Measurements from ENCODE around the gene FBXW2.
"Not testable (repeated sequence)": the region's sequence is repeated elsewhere in the genome, so short reads cannot be mapped to it uniquely, and the experiment has no call there.

FBXW2 gene

GRCh38 chr9:120778758-120779157 lies 14.5 kb downstream of the FBXW2 start:
- DNase-seq, result no peak

GRCh38 chr9:120777229-120777628 lies 16.0 kb downstream of the FBXW2 start:
- DNase-seq, result no peak

DNA sequence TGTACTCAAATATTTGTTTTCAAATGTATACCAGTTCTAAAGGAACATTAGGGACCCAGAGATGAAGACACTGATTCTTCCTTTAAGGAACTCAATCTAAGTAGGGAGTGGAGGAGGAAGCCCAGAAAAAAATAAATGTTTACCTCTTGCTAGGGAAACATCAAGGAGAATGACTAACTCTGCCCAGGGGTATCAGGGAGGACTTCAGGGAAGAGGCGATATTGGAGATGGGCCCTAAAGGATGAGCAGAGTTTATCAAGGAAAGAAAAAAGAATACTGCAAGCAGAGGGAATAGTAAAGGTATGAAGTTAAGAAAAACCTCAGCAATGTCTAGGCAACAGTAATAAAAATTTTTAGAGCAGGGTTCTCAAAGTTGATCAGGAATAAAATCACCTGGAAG lies 16.4 kb downstream of the FBXW2 start:
- DNase-seq, result no peak

- no peak for DNase-seq
Measured at GRCh38 chr9:120775859-120776258, 17.4 kb downstream of the FBXW2 start.

DNA sequence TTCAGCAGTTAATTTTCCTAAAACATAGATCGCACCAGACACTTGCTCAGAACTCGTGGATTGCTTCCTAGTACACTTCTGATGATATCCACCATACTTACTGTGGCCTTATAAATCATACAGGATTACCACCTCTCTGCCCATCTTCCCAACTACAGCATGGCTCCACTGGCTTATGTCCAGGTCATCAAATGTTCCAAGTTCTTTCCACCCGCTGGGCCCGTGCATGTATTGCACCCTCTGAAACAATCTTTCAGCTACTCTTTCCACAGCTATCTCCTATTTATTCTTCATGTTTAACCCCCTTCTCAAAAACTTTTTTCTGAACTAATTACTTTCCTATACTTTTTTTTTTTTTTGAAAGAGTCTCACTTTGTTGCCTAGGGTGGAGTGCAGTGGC lies 18.5 kb downstream of the FBXW2 start:
- no peak for DNase-seq

DNA sequence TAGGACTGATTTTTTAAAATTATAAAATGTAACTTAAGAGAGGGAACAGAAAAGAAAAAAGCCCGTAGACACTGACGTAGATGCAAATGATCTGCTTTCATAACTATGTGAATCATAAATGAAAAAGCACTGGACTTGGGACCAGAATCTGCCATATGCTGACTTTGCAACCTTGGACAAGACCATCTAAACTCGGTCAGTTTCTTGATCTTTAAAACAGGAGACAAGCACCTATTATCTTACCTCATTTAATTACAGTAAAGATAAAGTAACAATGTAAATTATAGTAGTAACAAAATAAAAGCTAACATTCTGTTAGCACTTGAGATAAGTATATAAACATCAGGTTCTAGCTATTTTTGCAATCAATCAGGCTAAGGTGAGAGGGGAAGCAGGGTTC lies 20.0 kb downstream of the FBXW2 start:
- no peak for DNase-seq

DNA sequence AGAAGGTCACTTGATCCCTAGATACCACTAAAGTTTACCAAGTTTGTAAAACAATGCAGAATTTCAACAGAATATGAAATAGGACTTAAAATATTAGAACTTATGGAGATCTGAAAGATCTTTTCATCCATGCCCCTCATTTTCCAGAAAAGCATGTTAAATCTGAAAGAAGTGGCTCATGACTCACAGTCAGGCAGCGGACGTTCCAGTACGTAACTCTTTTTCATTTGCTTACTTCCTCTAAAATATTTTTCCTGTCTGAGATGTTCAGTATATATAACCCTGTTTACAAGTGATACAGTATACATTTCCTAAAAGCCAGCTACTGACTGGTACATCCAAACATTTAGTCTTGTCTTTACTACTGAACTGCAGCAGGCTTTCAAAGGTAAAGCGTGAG lies 22.3 kb downstream of the FBXW2 start:
- no peak for DNase-seq

DNA sequence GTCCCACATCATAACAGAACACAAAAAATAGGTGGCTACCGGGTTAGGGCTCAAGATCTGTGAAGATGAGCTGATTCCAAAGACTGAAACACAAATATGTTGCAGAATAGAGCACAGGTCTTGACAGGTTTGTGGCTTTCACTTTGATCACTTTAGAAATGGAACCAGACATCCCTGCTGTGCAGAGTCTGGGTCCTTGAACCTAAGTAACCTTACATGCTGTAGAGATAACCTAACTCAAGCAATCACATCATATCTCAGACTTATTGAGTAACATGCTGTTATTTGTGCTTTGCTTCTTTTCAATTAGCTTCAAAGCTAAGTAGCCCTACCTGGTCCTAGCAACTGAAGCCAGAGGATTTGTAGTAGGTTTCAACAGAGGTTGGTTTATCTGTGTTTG lies 24.3 kb downstream of the FBXW2 start:
- no peak for DNase-seq

GRCh38 chr9:120768247-120768646 lies 25.0 kb downstream of the FBXW2 start:
- no peak for DNase-seq

DNA sequence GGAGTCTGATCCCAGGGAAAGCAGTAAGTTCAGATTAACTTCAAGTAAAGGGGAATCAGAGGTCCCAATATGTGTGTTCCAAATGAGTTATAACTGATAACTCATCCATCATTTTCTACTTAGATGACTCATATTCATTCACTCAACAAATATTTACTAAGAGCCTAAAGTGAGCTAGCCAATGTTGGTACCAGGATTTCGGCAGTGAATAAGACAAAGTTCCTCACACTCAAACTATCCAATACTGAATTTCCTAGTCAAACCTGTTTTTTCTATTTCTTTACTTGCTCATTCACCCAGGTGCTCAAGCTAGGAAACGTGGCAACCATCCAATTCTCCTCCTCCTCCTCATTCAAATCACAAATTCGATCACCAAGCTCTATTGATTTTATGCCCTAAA lies 25.8 kb downstream of the FBXW2 start:
- DNase-seq, result no peak

GRCh38 chr9:120765910-120766425 lies 27.2 kb downstream of the FBXW2 start:
- no peak for DNase-seq

DNA sequence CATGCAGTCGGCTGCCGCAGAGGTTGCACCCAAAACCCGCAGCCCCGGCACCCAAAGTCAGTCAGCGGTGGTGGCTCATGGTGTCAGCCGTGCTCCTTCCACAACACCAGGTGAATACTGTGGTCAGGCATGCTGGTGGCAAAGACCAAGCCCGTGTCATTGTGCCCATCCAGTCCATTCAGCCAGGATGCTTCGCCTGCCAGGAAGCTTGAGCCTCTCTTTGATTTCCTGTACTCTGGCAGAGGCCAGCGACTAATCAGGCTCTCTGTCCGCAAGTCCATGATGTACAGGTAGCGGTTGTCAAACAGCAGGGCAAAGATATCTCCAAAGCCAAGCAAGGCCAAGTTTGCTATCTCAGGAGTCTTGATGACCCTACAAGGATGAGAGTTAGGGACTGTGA lies 28.7 kb downstream of the FBXW2 start:
- no peak for DNase-seq

DNA sequence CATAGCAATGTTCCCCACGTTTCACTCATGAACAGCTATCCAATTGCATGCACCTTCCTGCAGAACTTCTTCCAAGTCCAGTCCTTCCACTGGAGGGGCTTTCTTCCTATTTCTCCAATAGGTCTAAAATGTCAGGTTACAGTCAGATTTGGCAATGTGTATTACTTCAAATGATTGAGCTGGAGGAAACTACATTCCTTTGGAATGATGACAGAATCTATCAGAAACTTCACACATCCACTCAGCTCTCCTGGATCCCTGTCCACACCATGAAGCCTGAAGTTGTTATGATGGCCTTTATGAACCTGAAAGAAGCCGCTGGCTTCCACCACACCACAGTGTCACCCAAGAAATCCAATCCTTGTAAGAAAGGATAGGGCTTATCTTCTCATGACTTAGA lies 32.2 kb downstream of the FBXW2 start:
- no peak for DNase-seq

- DNase-seq, result no peak
Measured at GRCh38 chr9:120759755-120760400, 33.3 kb downstream of the FBXW2 start.

DNA sequence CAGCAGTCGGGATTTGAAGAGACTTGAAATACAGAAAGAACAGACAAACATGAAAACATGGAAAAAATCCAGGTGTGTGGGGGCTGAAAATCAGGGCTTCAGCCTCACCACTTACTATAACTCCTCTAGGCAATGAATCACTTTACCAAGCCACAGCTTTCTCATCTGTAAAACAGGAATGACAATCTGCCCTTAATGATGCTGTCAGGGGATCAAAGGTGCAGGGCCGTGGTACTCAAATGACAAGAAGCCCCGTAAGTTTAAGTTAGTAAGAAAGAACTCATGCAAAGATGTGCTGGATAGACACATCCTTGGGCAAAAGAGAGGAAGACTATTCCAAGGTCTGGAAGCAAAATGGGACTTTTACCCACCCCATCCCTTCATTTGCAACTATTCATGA lies 34.7 kb downstream of the FBXW2 start:
- DNase-seq, result no peak

DNA sequence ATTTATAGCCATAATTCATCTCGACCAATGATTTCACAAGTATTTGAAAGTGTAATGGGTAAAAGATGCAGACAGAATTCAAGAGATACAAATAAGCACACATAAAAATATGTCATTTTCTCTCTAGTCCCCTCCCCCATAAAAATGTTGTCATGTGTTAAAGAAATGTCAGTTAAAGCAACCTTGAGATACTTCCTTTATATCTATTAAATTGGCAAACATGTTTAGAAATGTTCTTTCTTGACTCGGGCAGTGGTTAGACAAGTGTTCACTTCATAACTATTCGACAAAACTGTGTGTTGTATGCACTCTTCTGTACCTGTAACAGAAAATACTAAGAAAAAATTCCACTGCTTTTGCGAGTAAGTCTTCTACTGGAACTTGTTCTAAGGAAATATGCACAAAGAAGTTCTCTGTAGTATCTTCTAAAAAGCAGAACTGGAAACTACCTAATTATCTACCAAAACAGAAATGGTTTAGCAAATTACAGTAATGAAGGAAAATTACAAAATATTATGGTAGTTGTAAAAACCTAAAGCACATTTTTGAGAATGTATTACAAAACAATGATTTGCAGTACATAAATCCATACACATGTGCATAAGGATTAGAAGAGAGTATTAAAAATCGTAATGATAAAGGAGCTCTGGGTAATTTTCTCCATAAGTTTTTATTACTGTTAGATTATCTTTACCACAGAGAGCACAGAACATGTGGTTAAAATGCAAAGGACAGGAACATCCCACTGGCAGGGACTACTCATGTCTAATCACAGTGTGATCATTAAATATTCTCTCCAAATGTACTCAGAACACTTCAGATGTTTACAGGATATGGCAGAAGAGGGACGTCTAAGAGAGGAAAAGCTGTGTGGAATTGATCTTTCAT lies 35.9 kb downstream of the FBXW2 start:
- no peak for DNase-seq

DNA sequence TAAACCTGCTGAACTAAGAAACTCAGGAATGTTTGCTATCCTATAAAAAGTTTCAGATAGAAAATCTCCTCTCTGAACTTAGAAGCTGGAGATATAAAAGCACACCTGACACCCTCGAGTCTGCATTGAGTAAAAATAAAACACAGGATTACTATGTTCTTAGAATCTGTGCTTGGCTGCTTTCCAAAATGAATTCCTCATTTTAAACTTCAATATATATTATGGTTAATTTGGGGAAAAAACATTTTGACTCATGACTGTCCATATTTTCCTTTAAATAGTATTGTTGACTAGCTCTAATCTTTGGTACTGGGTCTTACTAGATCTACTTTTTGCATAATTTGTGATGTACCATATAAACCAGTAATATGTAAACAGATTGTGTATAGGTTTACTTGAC lies 36.7 kb downstream of the FBXW2 start:
- no peak for DNase-seq

DNA sequence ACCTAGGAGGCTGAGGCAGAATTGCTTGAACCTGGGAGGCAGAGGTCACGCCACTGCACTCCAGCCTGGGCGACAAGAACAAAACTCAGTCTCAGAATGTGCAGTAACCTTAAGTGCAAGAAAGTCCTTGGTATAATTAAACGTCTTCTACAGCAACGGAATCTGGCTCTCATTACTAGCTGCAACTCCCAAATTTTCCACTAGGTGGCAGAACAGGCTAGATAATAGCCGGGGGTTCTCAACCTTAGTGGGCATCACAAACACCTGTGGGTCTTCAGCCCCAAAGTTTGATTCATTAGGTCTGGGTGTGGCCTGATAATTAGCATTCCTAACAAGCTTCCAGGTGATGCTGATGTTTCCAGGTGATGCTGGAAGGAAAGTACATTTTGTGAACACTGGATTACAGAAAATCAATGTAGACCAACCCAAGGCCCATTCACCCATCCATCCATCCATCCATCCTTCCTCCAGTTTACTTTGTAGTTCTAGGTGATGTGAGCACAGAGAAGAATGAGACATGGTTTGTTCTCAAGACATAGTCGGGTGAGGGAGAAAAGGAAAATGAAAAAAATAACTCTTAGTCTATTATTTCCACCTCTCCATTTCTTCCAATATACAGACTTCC lies 37.3 kb downstream of the FBXW2 start:
- peak; percentile 9 for DNase-seq

- DNase-seq, result no peak
Measured at GRCh38 chr9:120755044-120755443, 38.2 kb downstream of the FBXW2 start.

- no peak for DNase-seq
Measured at GRCh38 chr9:120750421-120750820, 42.8 kb downstream of the FBXW2 start.

- DNase-seq, result not testable (repeated sequence)
Measured at GRCh38 chr9:120746366-120746765, 46.9 kb downstream of the FBXW2 start.

GRCh38 chr9:120745278-120745677 lies 47.9 kb downstream of the FBXW2 start:
- no peak for DNase-seq

DNA sequence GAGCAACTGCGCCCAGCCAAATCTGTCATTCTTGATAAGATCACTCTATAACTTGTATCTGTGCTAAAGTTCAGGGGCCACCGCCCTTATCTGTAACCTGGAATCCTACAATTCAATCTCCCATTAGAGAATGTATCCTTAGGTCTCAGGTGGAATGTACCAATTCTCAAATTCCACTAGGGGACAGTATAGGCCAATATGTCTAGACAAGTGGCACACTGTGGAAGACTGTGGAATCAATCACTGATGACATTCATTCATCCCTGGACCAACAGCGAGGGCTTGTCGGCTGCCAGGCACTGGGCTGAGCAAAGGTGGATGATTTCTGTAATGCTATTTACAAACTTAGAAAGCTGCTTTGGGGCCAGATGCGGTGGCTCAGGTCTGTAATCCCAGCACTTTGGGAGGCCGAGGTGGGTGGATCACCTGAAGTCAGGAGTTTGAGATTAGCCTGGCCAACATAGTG lies 50.2 kb downstream of the FBXW2 start:
- peak; percentile 19 for DNase-seq

DNA sequence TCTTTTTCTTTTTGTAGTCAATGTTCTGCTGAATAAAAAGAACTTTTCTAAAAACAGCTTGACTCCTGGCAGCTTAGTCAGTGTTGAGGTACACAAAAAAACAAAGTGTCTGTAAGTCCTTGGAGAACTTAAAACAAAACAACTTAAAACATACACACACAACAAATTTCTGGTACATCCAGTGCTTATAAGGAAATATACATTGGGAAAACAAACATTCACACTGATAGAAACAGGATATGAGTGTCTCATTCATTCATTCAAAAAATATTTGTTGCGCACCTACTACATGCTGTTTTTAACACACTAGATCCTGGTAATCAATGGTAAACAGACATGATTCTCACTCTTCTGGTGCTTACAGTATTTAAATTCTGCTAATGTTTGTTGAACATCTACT lies 51.5 kb downstream of the FBXW2 start:
- no peak for DNase-seq
